GM18868 (cell line): ENCODE results near the gene KLRC4.
"Not testable (repeated sequence)": the region's sequence is repeated elsewhere in the genome, so short reads cannot be mapped to it uniquely, and the experiment has no call there.

Experiments
- ATAC-seq: cut with Tn5 transposase; IDR thresholded peaks from one replicate; pipeline ENCODE4 v1.9.1; 2021; ENCODE audit warnings: mild to moderate bottlenecking, moderate library complexity; ENCODE audit not compliant: unreplicated experiment

KLRC4 gene

GRCh38 chr12:10409392-10409791, at the start of gene KLRC4:
TSS of gene KLRC4 (minus strand) at chr12:10409757. CDS start at chr12:10409575, 182 bp downstream.
- no peak for ATAC-seq

- ATAC-seq: no peak
Measured at GRCh38 chr12:10457760-10458159, 48.2 kb upstream of the KLRC4 start.

- no peak for ATAC-seq
Measured at GRCh38 chr12:10456856-10457255, 47.3 kb upstream of the KLRC4 start.

- ATAC-seq: no peak
Measured at GRCh38 chr12:10455766-10456165, 46.2 kb upstream of the KLRC4 start.

- no peak for ATAC-seq
Measured at GRCh38 chr12:10454531-10454930, 45.0 kb upstream of the KLRC4 start.

GRCh38 chr12:10453156-10453555, 43.6 kb upstream of the KLRC4 start, which contains the start of gene KLRC1:
TSS of gene KLRC1 (minus strand) at chr12:10453377. CDS start at chr12:10451156, 2,221 bp downstream.
- no peak for ATAC-seq

- no peak for ATAC-seq
Measured at GRCh38 chr12:10448236-10448635, 38.7 kb upstream of the KLRC4 start.

GRCh38 chr12:10446052-10446451, 36.5 kb upstream of the KLRC4 start:
- ATAC-seq: not testable (repeated sequence)

GRCh38 chr12:10441144-10441543, 31.6 kb upstream of the KLRC4 start:
- not testable (repeated sequence) for ATAC-seq

GRCh38 chr12:10439608-10440274, 30.2 kb upstream of the KLRC4 start:
- not testable (repeated sequence) for ATAC-seq

- ATAC-seq: not testable (repeated sequence)
Measured at GRCh38 chr12:10437601-10438000, 28.0 kb upstream of the KLRC4 start.

- not testable (repeated sequence) for ATAC-seq
Measured at GRCh38 chr12:10435816-10436215, 26.3 kb upstream of the KLRC4 start, which contains the start of gene KLRC2. TSS of gene KLRC2 (minus strand) at chr12:10436010. CDS start at chr12:10435986, 24 bp downstream.

- ATAC-seq: not testable (repeated sequence)
Measured at GRCh38 chr12:10430623-10431022, 21.1 kb upstream of the KLRC4 start.

- ATAC-seq: not testable (repeated sequence)
Measured at GRCh38 chr12:10425938-10426337, 16.4 kb upstream of the KLRC4 start.

GRCh38 chr12:10424260-10424899, 14.8 kb upstream of the KLRC4 start:
- not testable (repeated sequence) for ATAC-seq

- not testable (repeated sequence) for ATAC-seq
Measured at GRCh38 chr12:10422159-10422558, 12.6 kb upstream of the KLRC4 start.

GRCh38 chr12:10420334-10420733, 10.8 kb upstream of the KLRC4 start, which contains the start of gene KLRC3:
TSS of gene KLRC3 (minus strand) at chr12:10420595. CDS start at chr12:10420550, 45 bp downstream.
- not testable (repeated sequence) for ATAC-seq

- no peak for ATAC-seq
Measured at GRCh38 chr12:10408842-10409241, 715 bp downstream of the KLRC4 start.

GRCh38 chr12:10406725-10407124, 2.8 kb downstream of the KLRC4 start:
- ATAC-seq: no peak

- no peak for ATAC-seq
Measured at GRCh38 chr12:10405294-10405693, 4.3 kb downstream of the KLRC4 start.

- no peak for ATAC-seq
Measured at GRCh38 chr12:10404798-10405197, 4.8 kb downstream of the KLRC4 start.

- no peak for ATAC-seq
Measured at GRCh38 chr12:10400829-10401228, 8.7 kb downstream of the KLRC4 start.
